B cell (primary cell): ENCODE results near the gene SLC27A5. TPM values are rescaled to one million over a fixed set of nuclear protein-coding genes. Genes with fewer than 3 reads are reported as not detected.

Experiments
- ATAC-seq: fragments of 200-7000 bp; cut with Tn5 transposase; one replicate; pipeline ENCODE4 v1.10.0; 2021; ENCODE audit warnings: low read depth, mild to moderate bottlenecking, moderate number of reproducible peaks, moderate library complexity
- CTCF ChIA-PET: fragments of 350-600 bp; sonication (Branson Sonifier 250); formaldehyde crosslinking; loops from one replicate; lab custom pipeline; 2021; ENCODE audit warnings: antibody characterized with exemption, inconsistent platforms; lab: Charles Lee
- POLR2A ChIA-PET: fragments of 350-600 bp; sonication (Branson Sonifier 250); formaldehyde crosslinking; loops from one replicate; lab custom pipeline; 2021; ENCODE audit warnings: antibody characterized with exemption; lab: Charles Lee
- DNase-seq: peaks from one replicate; pipeline ENCODE4 v3.0.0; 2013
- H2AFZ ChIP-seq: 2 replicates; pipeline ENCODE4 v1.6.1; 2012; ENCODE audit warnings: mild to moderate bottlenecking, low read depth, low read length; ENCODE audit not compliant: insufficient read depth, poor library complexity, severe bottlenecking
- H3K27ac ChIP-seq, 2 donors: 1 replicate in 1 of 2; 2 replicates in 1 of 2; pipeline ENCODE4 v1.5.1; 2012 to 2013; ENCODE audit warnings: low read length in 2 of 2, mild to moderate bottlenecking in 2 of 2, moderate library complexity in 1 of 2
- H3K27me3 ChIP-seq, 4 experiments: fragments of 200-600 bp in 1 of 4; sonication (generic) in 1 of 4; replicated peaks in 1 of 4; 1 replicate in 2 of 4; 2 replicates in 2 of 4; pipeline versions ENCODE4 v1.6.1 to v1.7.0; 2013 to 2016; ENCODE audit warnings: low read length in 3 of 4, mild to moderate bottlenecking in 2 of 4, mixed read lengths in 1 of 4, moderate library complexity in 1 of 4; ENCODE audit not compliant: insufficient read depth in 4 of 4, control insufficient read depth in 3 of 4; ENCODE audit errors: control extremely low read depth in 1 of 4
- H3K36me3 ChIP-seq, 2 experiments: replicated peaks in 1 of 2; 1 replicate in 1 of 2; 2 replicates in 1 of 2; pipeline versions ENCODE4 v1.6.1 to v1.7.1; 2013; ENCODE audit warnings: low read length in 1 of 2; ENCODE audit not compliant: insufficient read depth in 2 of 2, control insufficient read depth in 1 of 2; ENCODE audit errors: control extremely low read depth in 1 of 2, extremely low read depth in 1 of 2
- H3K4me1 ChIP-seq, 2 donors: fragments of 200-600 bp in 1 of 2; sonication (generic) in 1 of 2; 1 replicate in 1 of 2; 2 replicates in 1 of 2; pipeline versions ENCODE4 v1.5.1 to v1.6.1; 2013 to 2017; ENCODE audit warnings: low read length in 2 of 2; ENCODE audit not compliant: control insufficient read depth in 2 of 2, insufficient read depth in 2 of 2
- H3K4me2 ChIP-seq: replicated peaks from 2 replicates; pipeline ENCODE3; 2012; ENCODE audit warnings: mild to moderate bottlenecking, low read depth, low read length; ENCODE audit not compliant: poor library complexity, severe bottlenecking
- H3K4me3 ChIP-seq, 5 experiments: fragments of 200-600 bp in 1 of 5; sonication (generic) in 1 of 5; 1 replicate in 3 of 5; 2 replicates in 2 of 5; pipeline versions ENCODE4 v1.5.1 to v1.7.0; 2011 to 2016; ENCODE audit warnings: low read length in 4 of 5, mild to moderate bottlenecking in 4 of 5, low read depth in 2 of 5, control low read depth in 1 of 5, moderate library complexity in 1 of 5; ENCODE audit not compliant: insufficient read depth in 1 of 5; ENCODE audit errors: control extremely low read depth in 1 of 5, extremely low read depth in 1 of 5
- H3K79me2 ChIP-seq: fragments of 200-600 bp; sonication (generic); one replicate; pipeline ENCODE4 v1.6.0; 2016; ENCODE audit warnings: low read length; ENCODE audit not compliant: control insufficient read depth, insufficient read depth
- H3K9ac ChIP-seq: fragments of 200-600 bp; sonication (generic); 2 replicates; pipeline ENCODE4 v1.6.1; 2017; ENCODE audit warnings: mild to moderate bottlenecking, low read length, moderate library complexity
- H3K9me3 ChIP-seq, 3 donors: one replicate each; pipeline versions ENCODE4 v1.6.1 to v1.7.1; 2013; ENCODE audit warnings: low read length in 2 of 3; ENCODE audit not compliant: control insufficient read depth in 2 of 3, insufficient read depth in 1 of 3; ENCODE audit errors: control extremely low read depth in 1 of 3
- H4K20me1 ChIP-seq: 2 replicates; pipeline ENCODE4 v1.6.0; 2012; ENCODE audit warnings: mild to moderate bottlenecking, low read length; ENCODE audit not compliant: insufficient read depth, control insufficient read depth, poor library complexity, severe bottlenecking
- H3K27ac Mint-ChIP-seq: one replicate; pipeline ENCODE4 v1.8.0; 2021; ENCODE audit warnings: mixed read lengths
- H3K27me3 Mint-ChIP-seq: one replicate; pipeline ENCODE4 v1.8.0; 2021; ENCODE audit warnings: mixed read lengths
- H3K4me1 Mint-ChIP-seq: one replicate; pipeline ENCODE4 v1.8.0; 2021; ENCODE audit warnings: mixed read lengths
- H3K4me3 Mint-ChIP-seq: one replicate; pipeline ENCODE4 v1.8.0; 2021; ENCODE audit warnings: mixed read lengths
- H3K9me3 Mint-ChIP-seq: one replicate; pipeline ENCODE4 v1.8.0; 2022; ENCODE audit warnings: mixed read lengths; ENCODE audit not compliant: insufficient read depth
- EZH2 ChIP-seq: IDR thresholded peaks from 2 replicates; pipeline ENCODE4 v1.6.1; 2012; ENCODE audit warnings: borderline replicate concordance, low read depth, mild to moderate bottlenecking, moderate library complexity, low read length; ENCODE audit not compliant: insufficient read depth, poor library complexity, severe bottlenecking
- WGBS: methylation state at CpG from one replicate; pipeline ENCODE4 v1.1.5; 2013; ENCODE audit warnings: missing lambda C conversion rate; ENCODE audit not compliant: insufficient coverage; 5-methylcytosine and 5-hydroxymethylcytosine counted together
- intact Hi-C: fragments of 100-400 bp; cut with micrococcal nuclease; formaldehyde crosslinking; loops from one replicate; pipeline ENCODE4 v1.10.0; 2022
- polyA plus RNA-seq: library from polyadenylated mRNA; depleted of rRNA; stranded (reverse); fragments of >200 nt; gene quantifications from 2 replicates; pipeline ENCODE4 v1.2.3, GENCODE V29; 2012
- total RNA-seq, 2 donors: library from RNA; stranded (reverse); fragments of 120-200 nt in 1 of 2; gene quantifications; 1 replicate in 1 of 2; 2 replicates in 1 of 2; pipeline versions ENCODE4 v1.2.3 to v1.2.4, GENCODE V29; 2013 to 2022
- TF ChIP-seq, protein P1 (sequence below): fragments of 200-600 bp; IDR thresholded peaks from one replicate; pipeline ENCODE4 v1.8.0; 2022; ENCODE audit warnings: antibody characterized with exemption, mild to moderate bottlenecking

Gene SLC27A5
- total and polyA plus RNA-seq, 2 donors (not counting 1 experiment from before 2014, with no cell fraction given), result 8.9 to 11.8 TPM

- H3K4me1 Mint-ChIP-seq, result peaks cover 74% of the 10 kb centered on the region
Measured at GRCh38 chr19:58557221-58558065, 45.7 kb upstream of the SLC27A5 start.

More at GRCh38 chr19:58557221-58558065, 45.7 kb upstream of the SLC27A5 start:
- peaks cover 42 to 60% of the 10 kb centered on the region in 2 donors for H3K4me1 ChIP-seq
- peaks cover 4 to 17% of the 10 kb centered on the region in 2 experiments for H3K36me3 ChIP-seq
- TF ChIP-seq EZH2, result no peak
- TF ChIP-seq, protein P1, sequence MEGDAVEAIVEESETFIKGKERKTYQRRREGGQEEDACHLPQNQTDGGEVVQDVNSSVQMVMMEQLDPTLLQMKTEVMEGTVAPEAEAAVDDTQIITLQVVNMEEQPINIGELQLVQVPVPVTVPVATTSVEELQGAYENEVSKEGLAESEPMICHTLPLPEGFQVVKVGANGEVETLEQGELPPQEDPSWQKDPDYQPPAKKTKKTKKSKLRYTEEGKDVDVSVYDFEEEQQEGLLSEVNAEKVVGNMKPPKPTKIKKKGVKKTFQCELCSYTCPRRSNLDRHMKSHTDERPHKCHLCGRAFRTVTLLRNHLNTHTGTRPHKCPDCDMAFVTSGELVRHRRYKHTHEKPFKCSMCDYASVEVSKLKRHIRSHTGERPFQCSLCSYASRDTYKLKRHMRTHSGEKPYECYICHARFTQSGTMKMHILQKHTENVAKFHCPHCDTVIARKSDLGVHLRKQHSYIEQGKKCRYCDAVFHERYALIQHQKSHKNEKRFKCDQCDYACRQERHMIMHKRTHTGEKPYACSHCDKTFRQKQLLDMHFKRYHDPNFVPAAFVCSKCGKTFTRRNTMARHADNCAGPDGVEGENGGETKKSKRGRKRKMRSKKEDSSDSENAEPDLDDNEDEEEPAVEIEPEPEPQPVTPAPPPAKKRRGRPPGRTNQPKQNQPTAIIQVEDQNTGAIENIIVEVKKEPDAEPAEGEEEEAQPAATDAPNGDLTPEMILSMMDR, result no peak
- H3K27ac ChIP-seq, result peak overlapping the region; percentile 85 to 98
- ChIA-PET POLR2A (interaction anchor here (2.3 kb wide), 1 partner anchor 38 kb away, joined by 12 read pairs; the partner anchor contains the start of gene ZBTB45), CTCF (interaction anchor here (1.2 kb wide), 1 partner anchor 37 kb away, joined by 4 read pairs; no protein-coding TSS in a partner anchor)
- H3K79me2 ChIP-seq, result peaks cover 43% of the 10 kb centered on the region
- Mint-ChIP-seq H3K4me3 (peak overlapping the region; percentile 96), H3K9me3 (no peaks in the 10 kb centered on the region), H3K27me3 (no peaks in the 10 kb centered on the region), H3K27ac (peak overlapping the region; percentile 98)
- H3K9me3 ChIP-seq, result peaks cover 0 to 9% (median 0%) of the 10 kb centered on the region in 3 donors
- no peak for DNase-seq
- 38% methylated on average over 12 of the region's 12 CpGs for WGBS
- H3K9ac ChIP-seq, result peak overlapping the region; percentile 90
- H4K20me1 ChIP-seq, result peaks cover 9% of the 10 kb centered on the region
- no peak for ATAC-seq
- peak overlapping the region; percentile 97 for H3K4me2 ChIP-seq
- no peaks in the 10 kb centered on the region for H3K27me3 ChIP-seq
- H3K4me3 ChIP-seq, result peak overlapping the region; percentile 67 to 95 (median 76)
- peak overlapping the region; percentile 55 for H2AFZ ChIP-seq
- intact Hi-C loops, result loop anchor here (1.0 kb wide), 1 partner anchor 195 kb away; the partner anchor contains the start of gene ZNF497
